Mucosa of rectum (tissue), 2 donors: ENCODE data around the gene COL23A1.

ENCODE experiments used
- H3K27ac ChIP-seq, 2 donors: one replicate each; pipeline ENCODE4 v1.7.0; 2013; ENCODE audit warnings: inconsistent platforms in 2 of 2, low read depth in 2 of 2, low read length in 2 of 2
- H3K27me3 ChIP-seq, 2 donors: one replicate each; pipeline ENCODE4 v1.7.0; 2013; ENCODE audit warnings: low read length in 2 of 2; ENCODE audit not compliant: control insufficient read depth in 2 of 2, insufficient read depth in 2 of 2
- H3K36me3 ChIP-seq, 2 donors: one replicate each; pipeline ENCODE4 v1.7.0; 2013; ENCODE audit warnings: low read length in 2 of 2; ENCODE audit not compliant: control insufficient read depth in 2 of 2, insufficient read depth in 2 of 2
- H3K4me1 ChIP-seq, 2 donors: one replicate each; pipeline ENCODE4 v1.7.0; 2013; ENCODE audit warnings: low read length in 2 of 2, mild to moderate bottlenecking in 1 of 2; ENCODE audit not compliant: control insufficient read depth in 2 of 2, insufficient read depth in 2 of 2
- H3K4me3 ChIP-seq, 2 donors: one replicate each; pipeline ENCODE4 v1.7.0; 2013; ENCODE audit warnings: low read length in 2 of 2
- H3K9ac ChIP-seq, 2 donors: one replicate each; pipeline ENCODE4 v1.7.0; 2013; ENCODE audit warnings: low read length in 2 of 2, low read depth in 1 of 2, mild to moderate bottlenecking in 1 of 2
- H3K9me3 ChIP-seq, 2 donors: one replicate each; pipeline ENCODE4 v1.7.0; 2013; ENCODE audit warnings: low read length in 2 of 2; ENCODE audit not compliant: control insufficient read depth in 2 of 2
- donor health status: healthy.
- donor health status: Normal muscosa, but diverticular disease.

COL23A1 gene

GRCh38 chr5:178424810-178425177 lies 165.4 kb downstream of the COL23A1 start:
- no peak overlapping the region for H3K4me3 ChIP-seq
- H3K27me3 ChIP-seq: no peaks in the 10 kb centered on the region
- H3K27ac ChIP-seq: no peak overlapping the region
- no peak overlapping the region for H3K9ac ChIP-seq
- H3K36me3 ChIP-seq: no peaks in the 10 kb centered on the region
- no peaks in the 10 kb centered on the region for H3K9me3 ChIP-seq
- H3K4me1 ChIP-seq: no peaks in the 10 kb centered on the region

GRCh38 chr5:178423901-178424809 lies 166.0 kb downstream of the COL23A1 start:
- no peaks in the 10 kb centered on the region for H3K36me3 ChIP-seq
- H3K27ac ChIP-seq: no peak overlapping the region
- no peak overlapping the region for H3K4me3 ChIP-seq
- H3K9me3 ChIP-seq: no peaks in the 10 kb centered on the region
- H3K27me3 ChIP-seq: no peaks in the 10 kb centered on the region
- H3K4me1 ChIP-seq: no peaks in the 10 kb centered on the region
- no peak overlapping the region for H3K9ac ChIP-seq

- Histone ChIP-seq H3K27ac (no peak overlapping the region), H3K9ac (no peak overlapping the region), H3K36me3 (no peaks in the 10 kb centered on the region), H3K9me3 (no peaks in the 10 kb centered on the region), H3K4me3 (no peak overlapping the region), H3K4me1 (no peaks in the 10 kb centered on the region), H3K27me3 (no peaks in the 10 kb centered on the region)
Observed at GRCh38 chr5:178423431-178423830, 166.8 kb downstream of the COL23A1 start.

GRCh38 chr5:178422400-178422775 lies 167.8 kb downstream of the COL23A1 start:
- H3K4me1 ChIP-seq: no peaks in the 10 kb centered on the region
- no peaks in the 10 kb centered on the region for H3K27me3 ChIP-seq
- no peak overlapping the region for H3K4me3 ChIP-seq
- no peak overlapping the region for H3K9ac ChIP-seq
- no peak overlapping the region for H3K27ac ChIP-seq
- H3K36me3 ChIP-seq: no peaks in the 10 kb centered on the region
- no peaks in the 10 kb centered on the region for H3K9me3 ChIP-seq

GRCh38 chr5:178421699-178422399 lies 168.3 kb downstream of the COL23A1 start:
- H3K4me1 ChIP-seq: no peaks in the 10 kb centered on the region
- H3K9me3 ChIP-seq: no peaks in the 10 kb centered on the region
- H3K27ac ChIP-seq: no peak overlapping the region
- no peak overlapping the region for H3K9ac ChIP-seq
- no peaks in the 10 kb centered on the region for H3K36me3 ChIP-seq
- no peak overlapping the region for H3K4me3 ChIP-seq
- H3K27me3 ChIP-seq: no peaks in the 10 kb centered on the region

- no peaks in the 10 kb centered on the region for H3K9me3 ChIP-seq
- H3K27me3 ChIP-seq: no peaks in the 10 kb centered on the region
- no peak overlapping the region for H3K9ac ChIP-seq
- H3K27ac ChIP-seq: no peak overlapping the region
- no peak overlapping the region for H3K4me3 ChIP-seq
- H3K4me1 ChIP-seq: no peaks in the 10 kb centered on the region
- no peaks in the 10 kb centered on the region for H3K36me3 ChIP-seq
Observed at GRCh38 chr5:178421128-178421527, 169.1 kb downstream of the COL23A1 start.

GRCh38 chr5:178420354-178420781 lies 169.8 kb downstream of the COL23A1 start:
- Histone ChIP-seq H3K27ac (no peak overlapping the region), H3K9ac (no peak overlapping the region), H3K27me3 (no peaks in the 10 kb centered on the region), H3K4me1 (no peaks in the 10 kb centered on the region), H3K36me3 (no peaks in the 10 kb centered on the region), H3K4me3 (no peak overlapping the region), H3K9me3 (no peaks in the 10 kb centered on the region)

- Histone ChIP-seq H3K36me3 (no peaks in the 10 kb centered on the region), H3K9me3 (no peaks in the 10 kb centered on the region), H3K4me1 (no peaks in the 10 kb centered on the region), H3K9ac (no peak overlapping the region), H3K27me3 (no peaks in the 10 kb centered on the region), H3K27ac (no peak overlapping the region), H3K4me3 (no peak overlapping the region)
Observed at GRCh38 chr5:178419651-178420050, 170.5 kb downstream of the COL23A1 start.

GRCh38 chr5:178419196-178419595 lies 171.0 kb downstream of the COL23A1 start:
- no peaks in the 10 kb centered on the region for H3K9me3 ChIP-seq
- H3K36me3 ChIP-seq: no peaks in the 10 kb centered on the region
- H3K27me3 ChIP-seq: no peaks in the 10 kb centered on the region
- H3K4me3 ChIP-seq: no peak overlapping the region
- no peak overlapping the region for H3K27ac ChIP-seq
- H3K9ac ChIP-seq: no peak overlapping the region
- H3K4me1 ChIP-seq: no peaks in the 10 kb centered on the region

- H3K4me3 ChIP-seq: no peak overlapping the region
- H3K36me3 ChIP-seq: no peaks in the 10 kb centered on the region
- no peaks in the 10 kb centered on the region for H3K4me1 ChIP-seq
- no peak overlapping the region for H3K27ac ChIP-seq
- no peak overlapping the region for H3K9ac ChIP-seq
- no peaks in the 10 kb centered on the region for H3K27me3 ChIP-seq
- no peaks in the 10 kb centered on the region for H3K9me3 ChIP-seq
Observed at GRCh38 chr5:178418471-178419010, 171.7 kb downstream of the COL23A1 start.
